ENCODE results near the gene PLXND1. TPM values are rescaled to one million over a fixed set of nuclear protein-coding genes. Genes with fewer than 3 reads are reported as not detected.
"Not testable (repeated sequence)": the region's sequence is repeated elsewhere in the genome, so short reads cannot be mapped to it uniquely, and the experiment has no call there.

PLXND1 gene, protein sequence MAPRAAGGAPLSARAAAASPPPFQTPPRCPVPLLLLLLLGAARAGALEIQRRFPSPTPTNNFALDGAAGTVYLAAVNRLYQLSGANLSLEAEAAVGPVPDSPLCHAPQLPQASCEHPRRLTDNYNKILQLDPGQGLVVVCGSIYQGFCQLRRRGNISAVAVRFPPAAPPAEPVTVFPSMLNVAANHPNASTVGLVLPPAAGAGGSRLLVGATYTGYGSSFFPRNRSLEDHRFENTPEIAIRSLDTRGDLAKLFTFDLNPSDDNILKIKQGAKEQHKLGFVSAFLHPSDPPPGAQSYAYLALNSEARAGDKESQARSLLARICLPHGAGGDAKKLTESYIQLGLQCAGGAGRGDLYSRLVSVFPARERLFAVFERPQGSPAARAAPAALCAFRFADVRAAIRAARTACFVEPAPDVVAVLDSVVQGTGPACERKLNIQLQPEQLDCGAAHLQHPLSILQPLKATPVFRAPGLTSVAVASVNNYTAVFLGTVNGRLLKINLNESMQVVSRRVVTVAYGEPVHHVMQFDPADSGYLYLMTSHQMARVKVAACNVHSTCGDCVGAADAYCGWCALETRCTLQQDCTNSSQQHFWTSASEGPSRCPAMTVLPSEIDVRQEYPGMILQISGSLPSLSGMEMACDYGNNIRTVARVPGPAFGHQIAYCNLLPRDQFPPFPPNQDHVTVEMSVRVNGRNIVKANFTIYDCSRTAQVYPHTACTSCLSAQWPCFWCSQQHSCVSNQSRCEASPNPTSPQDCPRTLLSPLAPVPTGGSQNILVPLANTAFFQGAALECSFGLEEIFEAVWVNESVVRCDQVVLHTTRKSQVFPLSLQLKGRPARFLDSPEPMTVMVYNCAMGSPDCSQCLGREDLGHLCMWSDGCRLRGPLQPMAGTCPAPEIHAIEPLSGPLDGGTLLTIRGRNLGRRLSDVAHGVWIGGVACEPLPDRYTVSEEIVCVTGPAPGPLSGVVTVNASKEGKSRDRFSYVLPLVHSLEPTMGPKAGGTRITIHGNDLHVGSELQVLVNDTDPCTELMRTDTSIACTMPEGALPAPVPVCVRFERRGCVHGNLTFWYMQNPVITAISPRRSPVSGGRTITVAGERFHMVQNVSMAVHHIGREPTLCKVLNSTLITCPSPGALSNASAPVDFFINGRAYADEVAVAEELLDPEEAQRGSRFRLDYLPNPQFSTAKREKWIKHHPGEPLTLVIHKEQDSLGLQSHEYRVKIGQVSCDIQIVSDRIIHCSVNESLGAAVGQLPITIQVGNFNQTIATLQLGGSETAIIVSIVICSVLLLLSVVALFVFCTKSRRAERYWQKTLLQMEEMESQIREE (N-terminal part only)
- 100 to 1,000 TPM; 120 to 148 (median 124) TPM for polyA plus RNA-seq (ENCODE audit: insufficient read length in 4 of 4)

DNA sequence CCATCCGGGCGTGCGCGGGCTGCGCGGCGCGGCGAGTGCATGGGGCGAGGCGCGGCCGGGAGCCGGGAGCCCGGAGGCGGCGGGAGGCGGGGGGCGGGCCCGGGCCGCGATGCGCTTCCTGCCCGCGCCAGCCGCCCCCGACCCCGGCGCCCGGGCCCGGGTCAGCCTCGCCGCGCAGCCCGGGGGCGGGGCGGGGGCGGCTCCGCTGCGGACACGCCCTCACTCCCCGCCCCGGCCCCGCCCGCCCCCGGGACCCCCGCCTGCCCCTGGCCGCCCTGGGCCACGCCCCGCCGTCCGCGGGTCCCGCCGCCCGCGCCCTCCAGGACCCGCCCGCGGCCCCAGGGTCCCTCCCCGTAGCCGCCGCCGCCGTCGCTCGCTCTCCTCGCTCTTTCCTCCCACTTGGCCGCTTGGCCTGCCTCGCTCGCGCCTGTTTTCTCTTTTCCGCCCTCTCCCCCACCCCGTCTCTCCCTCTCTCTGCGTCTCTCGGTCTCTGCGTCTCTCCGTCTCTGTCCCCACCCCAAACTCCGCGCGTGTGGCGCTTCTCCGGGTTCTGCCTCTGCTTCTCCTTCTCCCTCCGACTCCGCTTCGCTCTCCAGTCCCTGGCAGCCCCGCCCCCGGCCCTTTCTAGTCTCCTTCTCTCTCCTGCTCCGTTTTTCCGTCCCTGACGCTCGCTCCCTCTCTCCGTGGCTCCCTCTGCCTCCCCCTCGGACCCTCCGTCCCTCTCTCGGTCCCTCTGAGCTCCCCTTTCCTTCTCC lies at the start of gene PLXND1:
Gene PLXND1, minus strand, starts transcription at position 41 of the 755 bp plus-strand sequence. Its CDS starts 37 bp downstream, at position 4.
- DNase-seq (ENCODE audit: low read depth in 4 of 4, low spot score in 3 of 4): no peak

DNA sequence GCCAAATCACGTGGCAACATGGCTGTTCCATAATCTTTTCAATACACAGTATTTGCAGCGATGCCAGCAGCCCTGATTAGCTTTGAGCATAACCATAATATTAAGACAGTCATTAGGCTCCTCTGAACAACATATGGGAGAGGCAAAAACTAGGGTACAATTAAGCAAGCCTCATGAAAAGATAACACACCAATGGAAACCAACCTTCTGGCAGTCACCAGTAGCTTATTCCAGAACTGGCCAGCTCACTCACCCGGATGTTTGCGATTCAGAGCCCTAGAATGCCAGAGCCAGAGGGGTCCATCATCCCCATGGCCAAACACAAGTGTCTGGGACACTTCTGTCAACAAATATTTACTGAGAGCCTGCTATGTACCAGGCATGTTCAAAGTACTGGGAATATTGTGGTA lies 48.8 kb upstream of the PLXND1 start:
- DNase-seq (ENCODE audit: low read depth in 4 of 4, low spot score in 3 of 4): no peak

DNA sequence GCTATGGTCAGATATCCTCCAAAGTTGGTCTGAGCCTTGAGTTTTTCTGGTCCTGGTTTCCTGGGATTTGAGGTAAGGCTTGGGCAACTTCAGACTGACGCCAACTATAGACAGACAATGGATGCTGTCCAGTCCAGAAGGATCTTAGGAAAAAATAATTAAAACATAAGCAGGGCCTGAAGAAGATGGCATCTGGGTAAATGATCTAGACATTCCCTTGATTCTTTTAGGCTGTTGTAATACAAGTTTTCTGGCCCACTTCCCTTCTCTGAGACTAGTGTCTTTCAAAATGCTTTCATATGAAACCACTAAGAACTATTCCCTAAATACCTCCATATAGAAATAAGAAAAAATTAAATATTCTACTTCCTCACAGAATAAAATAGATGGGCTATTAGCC lies 47.7 kb upstream of the PLXND1 start:
- no peak for DNase-seq (ENCODE audit: low read depth in 4 of 4, low spot score in 3 of 4)

DNA sequence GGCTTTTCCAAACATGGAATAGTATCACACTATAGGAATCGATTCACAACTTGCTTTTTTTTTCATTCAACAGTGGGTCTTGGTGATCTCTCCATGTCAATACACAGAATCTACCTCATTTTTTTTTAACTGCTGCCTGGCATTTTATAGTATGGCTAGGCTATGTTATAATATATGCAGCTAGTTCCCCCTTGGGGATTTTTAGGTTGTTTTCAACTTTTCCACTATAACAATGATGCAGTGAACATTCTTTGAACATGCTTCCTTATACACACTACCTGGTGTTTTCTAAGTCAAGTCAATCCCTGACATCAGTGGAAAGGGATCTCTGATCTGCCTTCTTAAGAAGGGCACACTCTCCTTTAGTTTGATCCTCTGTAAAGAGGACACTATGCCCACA lies 46.5 kb upstream of the PLXND1 start:
- no peak for DNase-seq (ENCODE audit: low read depth in 4 of 4, low spot score in 3 of 4)

DNA sequence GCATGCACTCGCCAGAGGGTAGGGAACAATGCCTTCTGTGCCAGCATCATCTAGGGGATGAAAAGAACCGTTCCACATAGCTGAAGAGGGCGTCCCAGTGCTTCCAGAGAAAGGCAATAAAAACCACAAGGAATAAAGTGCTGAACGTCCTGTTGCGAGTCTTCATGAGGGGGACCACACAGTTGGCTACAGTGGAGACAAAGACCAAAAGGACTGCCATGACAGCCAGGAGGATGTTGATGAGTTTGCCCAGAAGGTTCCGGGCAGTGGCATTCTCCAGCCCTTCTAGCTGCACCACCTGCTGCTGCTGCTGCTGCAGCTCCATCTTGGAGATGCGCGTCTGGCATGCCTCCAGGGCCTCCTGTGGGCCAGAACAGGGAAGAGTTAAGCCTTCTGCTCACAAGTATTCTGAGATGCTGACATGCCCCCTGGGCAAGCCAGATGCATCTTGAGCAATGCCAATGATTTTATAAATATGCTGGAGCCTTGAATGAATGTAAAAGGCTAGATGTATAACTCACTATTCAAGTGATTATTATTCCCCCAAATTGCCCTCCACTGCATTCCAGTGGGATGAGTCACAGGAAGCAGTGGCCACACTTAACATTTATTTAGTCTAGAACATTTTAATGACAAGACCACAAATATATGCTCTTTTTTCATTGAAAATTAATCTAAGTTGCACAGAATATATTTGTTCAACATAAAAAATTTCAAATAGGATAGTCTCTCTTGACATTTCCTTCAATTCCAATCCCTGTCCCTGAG lies 45.1 kb upstream of the PLXND1 start:
- DNase-seq (ENCODE audit: low read depth in 4 of 4, low spot score in 3 of 4): no peak

DNA sequence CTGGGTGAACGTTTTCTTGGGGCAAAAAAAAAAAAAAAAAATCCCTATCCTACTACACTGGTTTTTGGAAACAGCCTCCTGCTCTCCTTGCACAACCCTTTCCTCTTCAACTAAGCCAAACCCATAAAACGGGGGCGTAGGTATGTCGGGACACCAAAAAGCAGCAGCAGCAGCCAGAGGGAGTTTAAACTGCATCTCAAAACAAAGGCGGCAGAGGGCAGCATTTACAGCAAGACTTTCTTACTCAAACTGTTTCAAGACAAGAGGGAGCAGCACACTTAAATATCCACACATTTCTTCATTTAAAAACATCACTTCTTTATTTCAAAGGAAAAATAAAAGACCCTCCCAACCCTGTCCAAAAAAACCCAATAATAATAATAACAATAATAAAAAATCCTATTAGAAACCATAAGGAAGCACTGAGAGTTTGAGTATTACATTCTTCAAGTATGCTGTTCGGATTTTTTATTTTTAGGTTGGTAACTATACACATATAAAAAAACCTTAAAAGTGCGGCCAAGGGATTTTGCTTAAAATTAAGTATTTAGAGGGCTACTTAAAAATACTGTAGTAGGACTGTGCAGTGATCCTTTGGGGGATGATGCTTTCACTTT lies 43.9 kb upstream of the PLXND1 start:
- no peak for DNase-seq (ENCODE audit: low read depth in 4 of 4, low spot score in 3 of 4)

DNA sequence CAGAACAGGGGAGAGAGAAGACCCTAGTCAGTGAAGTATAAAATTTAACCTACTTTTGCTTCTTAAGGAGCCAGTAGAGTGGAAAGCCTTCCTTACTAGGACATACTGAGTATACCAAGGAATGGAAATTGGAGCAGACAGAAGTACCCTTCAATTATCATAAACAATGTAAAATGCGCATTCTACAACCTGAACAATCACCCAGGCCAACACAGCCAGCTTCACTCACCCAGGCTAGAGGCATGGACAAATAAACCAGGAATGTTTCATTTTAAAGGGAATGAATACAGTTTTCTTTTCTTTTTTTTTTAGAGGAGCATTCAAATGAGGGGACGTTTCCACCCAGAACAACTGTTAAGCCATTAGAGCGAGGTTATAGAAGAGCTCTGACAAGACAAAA lies 41.9 kb upstream of the PLXND1 start:
- no peak for DNase-seq (ENCODE audit: low read depth in 4 of 4, low spot score in 3 of 4)

DNA sequence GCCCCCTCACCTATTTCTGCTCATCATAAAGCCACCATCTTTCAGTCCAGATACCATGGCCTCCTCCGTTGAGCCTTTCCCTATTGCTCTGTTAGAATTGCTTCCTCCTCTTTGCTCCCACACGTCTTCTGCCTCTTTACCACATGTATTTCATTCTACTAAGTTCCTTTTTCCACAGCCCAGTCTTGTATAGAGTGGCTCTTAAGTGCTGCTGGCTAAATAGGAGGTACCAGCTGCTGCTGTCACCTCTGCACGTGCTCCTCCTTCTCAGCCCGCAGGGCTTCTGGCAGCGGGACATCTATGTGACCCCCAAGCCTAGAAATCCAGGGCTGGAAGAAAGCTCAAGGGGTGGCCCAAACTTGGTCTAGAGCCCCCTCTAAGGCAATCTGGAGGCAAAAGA lies 38.8 kb upstream of the PLXND1 start:
- no peak for DNase-seq (ENCODE audit: low read depth in 4 of 4, low spot score in 3 of 4)

DNA sequence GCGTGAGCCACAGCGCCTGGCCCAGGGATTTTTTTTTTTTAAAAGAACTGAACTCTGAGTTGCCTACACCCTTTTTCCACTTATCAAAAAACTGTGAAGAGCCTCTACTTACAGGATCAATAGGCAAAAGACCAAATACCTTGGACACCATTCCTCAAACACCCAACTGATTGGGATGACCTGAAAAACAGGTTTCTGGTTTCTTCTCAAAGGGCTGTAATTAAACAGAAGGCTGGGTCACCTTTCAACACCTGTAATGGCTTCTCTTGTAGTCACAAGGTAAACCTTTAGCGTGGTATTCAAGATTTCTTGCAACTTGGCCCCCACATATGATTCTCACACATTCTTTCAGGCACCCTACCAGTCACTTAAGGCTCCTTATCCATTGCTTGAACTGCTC lies 38.4 kb upstream of the PLXND1 start:
- DNase-seq (ENCODE audit: low read depth in 4 of 4, low spot score in 3 of 4): no peak

DNA sequence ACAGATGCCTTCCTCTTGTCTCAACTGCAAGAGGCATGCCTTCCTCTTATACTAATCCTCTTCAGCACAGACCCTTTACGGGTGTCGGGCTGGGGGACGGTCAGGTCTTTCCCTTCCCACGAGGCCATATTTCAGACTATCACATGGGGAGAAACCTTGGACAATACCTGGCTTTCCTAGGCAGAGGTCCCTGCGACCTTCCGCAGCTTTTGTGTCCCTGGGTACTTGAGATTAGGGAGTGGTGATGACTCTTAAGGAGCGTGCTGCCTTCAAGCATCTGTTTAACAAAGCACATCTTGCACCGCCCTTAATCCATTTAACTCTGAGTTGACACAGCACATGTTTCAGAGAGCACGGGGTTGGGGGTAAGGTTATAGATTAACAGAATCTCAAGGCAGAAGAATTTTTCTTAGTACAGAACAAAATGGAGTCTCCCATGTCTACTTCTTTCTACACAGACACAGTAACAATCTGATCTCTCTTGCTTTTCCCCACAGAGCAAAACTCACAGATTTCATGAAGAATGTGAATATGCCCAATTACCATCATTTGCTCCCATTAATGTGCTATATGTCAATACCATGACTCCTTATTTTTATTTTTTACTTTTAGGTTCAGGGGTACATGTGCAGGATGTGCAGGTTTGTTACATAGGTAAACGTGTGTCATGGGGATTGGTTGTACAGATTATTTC lies 35.2 kb upstream of the PLXND1 start:
- not testable (repeated sequence) for DNase-seq (ENCODE audit: low read depth in 4 of 4, low spot score in 3 of 4)

DNA sequence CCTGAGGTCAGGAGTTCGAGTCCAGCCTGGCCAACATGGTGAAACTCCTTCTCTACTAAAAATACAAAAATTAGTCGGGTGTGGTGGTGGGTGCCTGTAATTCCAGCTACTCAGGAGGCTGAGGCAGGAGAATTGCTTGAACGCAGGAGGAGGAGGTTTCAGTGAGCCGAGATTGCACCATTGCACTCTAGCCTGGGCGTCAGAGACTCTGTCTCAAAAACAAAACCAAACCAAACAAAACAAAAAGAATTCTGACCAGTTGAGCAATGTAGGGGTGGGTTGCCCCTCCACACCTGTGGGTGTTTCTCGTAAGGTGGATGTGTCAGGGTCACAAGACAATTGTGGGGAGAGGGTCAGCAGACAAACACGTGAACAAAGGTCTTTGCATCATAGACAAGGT lies 34.5 kb upstream of the PLXND1 start:
- not testable (repeated sequence) for DNase-seq (ENCODE audit: low read depth in 4 of 4, low spot score in 3 of 4)

DNA sequence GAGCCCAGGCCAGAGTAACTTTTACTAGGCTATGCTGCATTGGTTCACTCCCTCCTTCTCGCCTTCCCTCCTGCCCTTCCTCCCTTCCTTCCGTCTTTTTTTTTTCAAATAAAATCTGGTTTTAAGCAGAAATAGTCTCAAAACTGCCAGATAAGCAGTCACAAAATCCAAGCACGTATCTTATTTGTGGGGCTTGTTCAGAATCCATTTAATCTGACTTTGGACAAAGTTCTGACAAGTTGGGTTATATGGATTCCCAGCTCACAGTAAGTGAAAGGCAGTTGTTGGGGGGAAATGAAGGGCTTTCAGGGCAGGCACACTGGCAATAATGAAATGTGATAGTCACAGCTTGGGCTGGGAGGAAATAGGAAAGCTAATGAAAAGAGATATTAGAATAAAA lies 32.0 kb upstream of the PLXND1 start:
- DNase-seq (ENCODE audit: low read depth in 4 of 4, low spot score in 3 of 4): no peak

DNA sequence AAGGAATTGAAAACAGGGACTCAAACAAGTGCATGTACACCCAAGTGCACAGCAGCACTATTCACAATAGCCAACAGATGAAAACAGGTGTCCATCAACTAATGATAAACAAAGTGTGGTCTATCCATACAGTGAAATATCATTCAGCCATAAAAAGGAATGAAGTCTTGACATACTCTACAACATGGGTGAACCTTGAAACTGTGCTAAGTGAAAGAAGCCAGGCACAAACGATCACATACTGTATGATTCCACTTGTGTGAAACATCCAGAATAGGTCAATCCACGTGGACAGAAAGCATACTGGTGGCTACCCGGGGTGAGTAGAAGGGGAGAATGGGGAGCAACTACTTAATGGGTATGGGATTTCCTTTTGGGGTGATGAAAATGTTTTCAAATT lies 29.6 kb upstream of the PLXND1 start:
- no peak for DNase-seq (ENCODE audit: low read depth in 4 of 4, low spot score in 3 of 4)

DNA sequence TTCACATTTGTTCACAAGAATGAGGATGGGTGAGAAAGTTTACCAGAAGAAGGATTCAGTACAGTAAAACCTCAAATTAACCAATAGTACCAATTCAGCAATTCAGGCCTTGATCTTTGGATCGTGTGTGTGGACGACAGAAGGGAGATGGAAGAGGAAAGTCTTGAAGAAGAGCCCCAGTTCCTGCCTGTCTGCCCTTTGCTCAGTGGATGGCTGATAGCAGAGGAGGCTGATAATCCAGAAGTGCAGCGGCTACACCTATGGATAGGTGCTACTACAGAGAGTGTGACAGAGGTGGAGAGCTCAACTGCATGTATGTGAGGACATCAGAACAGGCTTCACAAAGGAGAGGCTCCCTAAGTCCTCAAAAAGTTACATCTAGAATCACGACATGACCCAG lies 29.2 kb upstream of the PLXND1 start:
- DNase-seq (ENCODE audit: low read depth in 4 of 4, low spot score in 3 of 4): no peak

DNA sequence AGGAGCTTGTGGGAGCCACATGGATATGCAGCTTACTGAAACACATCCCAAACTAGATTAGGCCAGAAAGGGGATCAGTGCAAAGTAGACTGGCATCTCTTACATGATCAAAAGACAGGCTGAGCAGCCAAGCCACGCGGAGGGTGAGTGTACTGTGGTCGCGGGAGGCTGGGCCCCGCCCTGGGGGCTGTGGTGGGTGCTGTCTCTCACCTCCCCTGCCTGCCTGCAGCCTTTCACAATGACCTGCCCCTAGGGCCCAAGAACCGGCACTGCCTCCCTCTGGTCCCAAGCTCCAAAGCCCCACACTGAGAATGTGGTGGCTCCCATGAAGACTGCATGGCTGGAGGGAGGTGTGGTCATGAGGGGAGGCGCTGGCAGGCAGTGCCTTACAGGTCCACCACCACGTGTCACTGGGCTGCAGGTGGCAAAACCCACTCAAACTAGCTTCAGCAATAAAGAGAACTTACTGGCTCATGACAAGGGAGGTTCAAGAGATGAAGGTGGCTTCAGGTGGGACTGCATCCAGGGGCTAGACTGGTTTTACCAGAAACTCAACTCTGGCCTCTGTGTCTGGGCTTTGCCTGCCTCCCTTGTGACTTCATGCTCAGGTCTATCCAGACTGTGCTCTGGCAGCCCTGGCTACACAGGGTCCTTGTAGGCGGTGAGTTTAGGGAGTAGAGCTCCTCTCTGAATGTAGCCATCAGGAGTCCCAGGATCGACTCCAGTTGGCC lies 27.4 kb upstream of the PLXND1 start:
- DNase-seq (ENCODE audit: low read depth in 4 of 4, low spot score in 3 of 4): no peak

DNA sequence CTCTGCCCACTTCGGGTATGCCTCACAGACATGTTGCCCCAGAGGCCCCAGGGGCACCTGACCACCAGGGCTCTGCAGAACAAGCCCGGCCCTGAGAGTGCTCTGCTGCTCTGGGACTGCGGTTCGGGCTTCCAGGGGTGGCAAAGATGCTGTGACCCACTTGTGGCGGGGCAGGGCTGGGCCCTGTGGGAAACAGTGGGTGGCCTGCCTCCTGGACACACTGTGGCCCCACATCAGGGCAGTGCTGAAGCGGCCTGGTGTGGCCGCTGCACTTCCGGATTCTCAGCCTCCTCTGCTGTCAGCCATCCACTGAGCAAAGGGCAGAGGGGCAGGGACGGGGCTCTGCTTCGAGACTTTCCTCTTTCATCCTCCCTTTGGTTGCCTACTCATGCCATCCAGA lies 26.5 kb upstream of the PLXND1 start:
- no peak for DNase-seq (ENCODE audit: low read depth in 4 of 4, low spot score in 3 of 4)

DNA sequence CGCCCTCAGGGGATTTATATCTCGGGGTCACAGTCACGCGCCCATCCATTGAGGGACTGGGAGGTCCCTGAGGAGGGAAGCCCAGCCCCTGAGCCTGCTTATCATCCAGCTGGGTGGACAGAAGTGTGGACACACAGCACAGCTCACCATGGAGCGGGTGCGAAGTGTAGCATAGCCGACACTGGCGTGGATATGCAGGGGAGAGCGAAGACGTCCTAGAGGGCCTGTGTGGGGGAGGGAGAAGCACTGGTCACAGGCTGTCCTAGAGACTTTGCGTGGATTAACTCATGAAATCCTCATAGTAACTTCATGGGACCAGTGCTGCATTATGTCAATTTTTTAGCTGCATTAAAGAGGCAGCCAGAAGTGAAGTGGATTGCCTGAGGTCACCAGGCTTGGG lies 26.1 kb upstream of the PLXND1 start:
- no peak for DNase-seq (ENCODE audit: low read depth in 4 of 4, low spot score in 3 of 4)

DNA sequence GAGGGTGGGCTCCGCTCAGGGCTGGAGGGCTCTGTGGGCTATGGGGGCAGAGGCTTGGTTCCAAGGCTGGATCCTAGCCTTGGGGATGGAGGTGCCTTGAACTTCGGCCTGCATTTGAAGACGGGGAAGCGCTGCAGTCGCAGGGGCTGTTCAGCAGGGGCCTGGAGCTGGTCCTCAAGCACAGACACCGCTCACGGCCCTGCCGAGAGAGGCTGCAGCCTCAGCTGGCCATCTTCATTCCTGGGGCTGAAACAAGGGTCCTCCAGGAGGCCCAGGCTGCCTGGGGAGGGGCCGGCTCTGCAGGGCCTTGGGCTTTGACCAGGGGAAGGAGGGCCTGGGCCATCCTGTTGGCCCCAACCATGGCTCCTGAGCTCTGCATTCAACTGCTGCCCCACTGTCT lies 25.6 kb upstream of the PLXND1 start:
- no peak for DNase-seq (ENCODE audit: low read depth in 4 of 4, low spot score in 3 of 4)

All from left renal pelvis (tissue), 4 donors.